ENCODE data around the gene TRAF3IP3. TPM values are rescaled to one million over a fixed set of nuclear protein-coding genes. Genes with fewer than 3 reads are reported as not detected.

Gene TRAF3IP3
- total RNA-seq, result not detected in 2 replicates

GRCh38 chr1:209755926-209756614 lies at the start of gene TRAF3IP3:
TSS of gene TRAF3IP3 (plus strand) at chr1:209756053. CDS start at chr1:209760040, 3,987 bp downstream.
- no peak for DNase-seq (ENCODE audit: low read depth)

GRCh38 chr1:209706622-209707021 lies 49.2 kb upstream of the TRAF3IP3 start:
- no peak for DNase-seq (ENCODE audit: low read depth)

- DNase-seq (ENCODE audit: low read depth), result no peak
Measured at GRCh38 chr1:209707308-209707707, 48.5 kb upstream of the TRAF3IP3 start.

GRCh38 chr1:209708297-209708696 lies 47.6 kb upstream of the TRAF3IP3 start:
- no peak for DNase-seq (ENCODE audit: low read depth)

GRCh38 chr1:209710093-209710492 lies 45.8 kb upstream of the TRAF3IP3 start:
- DNase-seq (ENCODE audit: low read depth), result no peak

- DNase-seq (ENCODE audit: low read depth), result no peak
Measured at GRCh38 chr1:209710847-209711246, 45.0 kb upstream of the TRAF3IP3 start.

- DNase-seq (ENCODE audit: low read depth), result no peak
Measured at GRCh38 chr1:209714338-209714737, 41.5 kb upstream of the TRAF3IP3 start.

- DNase-seq (ENCODE audit: low read depth), result no peak
Measured at GRCh38 chr1:209715314-209715713, 40.5 kb upstream of the TRAF3IP3 start.

- no peak for DNase-seq (ENCODE audit: low read depth)
Measured at GRCh38 chr1:209717818-209718217, 38.0 kb upstream of the TRAF3IP3 start.

- peak; percentile 29 for DNase-seq (ENCODE audit: low read depth)
Measured at GRCh38 chr1:209720326-209720725, 35.5 kb upstream of the TRAF3IP3 start.

GRCh38 chr1:209720826-209721225 lies 35.0 kb upstream of the TRAF3IP3 start:
- no peak for DNase-seq (ENCODE audit: low read depth)

- no peak for DNase-seq (ENCODE audit: low read depth)
Measured at GRCh38 chr1:209721323-209721722, 34.5 kb upstream of the TRAF3IP3 start.

- no peak for DNase-seq (ENCODE audit: low read depth)
Measured at GRCh38 chr1:209723265-209723664, 32.6 kb upstream of the TRAF3IP3 start.

GRCh38 chr1:209723756-209724693 lies 31.8 kb upstream of the TRAF3IP3 start:
- no peak for DNase-seq (ENCODE audit: low read depth)

GRCh38 chr1:209727286-209727685 lies 28.6 kb upstream of the TRAF3IP3 start:
- no peak for DNase-seq (ENCODE audit: low read depth)

GRCh38 chr1:209727785-209728184 lies 28.1 kb upstream of the TRAF3IP3 start:
- no peak for DNase-seq (ENCODE audit: low read depth)

- no peak for DNase-seq (ENCODE audit: low read depth)
Measured at GRCh38 chr1:209728466-209728865, 27.4 kb upstream of the TRAF3IP3 start.

GRCh38 chr1:209729436-209729835 lies 26.4 kb upstream of the TRAF3IP3 start:
- no peak for DNase-seq (ENCODE audit: low read depth)

- no peak for DNase-seq (ENCODE audit: low read depth)
Measured at GRCh38 chr1:209732725-209733124, 23.1 kb upstream of the TRAF3IP3 start.

GRCh38 chr1:209733409-209734192 lies 22.3 kb upstream of the TRAF3IP3 start:
- no peak for DNase-seq (ENCODE audit: low read depth)

GRCh38 chr1:209736490-209737117 lies 19.2 kb upstream of the TRAF3IP3 start:
- no peak for DNase-seq (ENCODE audit: low read depth)

GRCh38 chr1:209737118-209737505 lies 18.7 kb upstream of the TRAF3IP3 start:
- no peak for DNase-seq (ENCODE audit: low read depth)

Measured in renal cortical epithelial cell (primary cell).